ENCODE results near the gene FAM181A. TPM values are rescaled to one million over a fixed set of nuclear protein-coding genes. Genes with fewer than 3 reads are reported as not detected.

Gene FAM181A
- total RNA-seq, 1 donor from 2014 or later, result 14.7 TPM

- Mint-ChIP-seq H3K4me1 (peaks cover 39% of the 10 kb centered on the region), H3K9me3 (no peaks in the 10 kb centered on the region), H3K27ac (ENCODE audit: unreplicated experiment) (no peak overlapping the region), H3K36me3 (ENCODE audit: low read depth) (no peaks in the 10 kb centered on the region), H3K27me3 (ENCODE audit: low read depth) (no peaks in the 10 kb centered on the region), H3K4me3 (no peak overlapping the region)
- no peak for DNase-seq (ENCODE audit: low read depth, low spot score)
- no peak for TF ChIP-seq CTCF (conservative IDR thresholded peaks at IDR 0.05)
Observed at GRCh38 chr14:93898081-93898611, 29.0 kb upstream of the FAM181A start.

- no peak for TF ChIP-seq CTCF (conservative IDR thresholded peaks at IDR 0.05)
- no peak for DNase-seq (ENCODE audit: low read depth, low spot score)
- Mint-ChIP-seq H3K4me1 (peaks cover 38% of the 10 kb centered on the region), H3K27ac (ENCODE audit: unreplicated experiment) (no peak overlapping the region), H3K27me3 (ENCODE audit: low read depth) (peaks cover 2% of the 10 kb centered on the region), H3K4me3 (no peak overlapping the region), H3K36me3 (ENCODE audit: low read depth) (no peaks in the 10 kb centered on the region), H3K9me3 (no peaks in the 10 kb centered on the region)
Observed at GRCh38 chr14:93898731-93899130, 28.4 kb upstream of the FAM181A start.

GRCh38 chr14:93901813-93902212 is 25.3 kb upstream of the FAM181A start:
- H3K4me3 Mint-ChIP-seq, result no peak overlapping the region

GRCh38 chr14:93902619-93903307 is 24.4 kb upstream of the FAM181A start:
- Mint-ChIP-seq H3K9me3 (no peaks in the 10 kb centered on the region), H3K4me1 (peaks cover 40% of the 10 kb centered on the region), H3K36me3 (ENCODE audit: low read depth) (no peaks in the 10 kb centered on the region), H3K27ac (ENCODE audit: unreplicated experiment) (no peak overlapping the region), H3K4me3 (no peak overlapping the region), H3K27me3 (ENCODE audit: low read depth) (peaks cover 2% of the 10 kb centered on the region)
- no peak for DNase-seq (ENCODE audit: low read depth, low spot score)
- TF ChIP-seq CTCF (conservative IDR thresholded peaks at IDR 0.05), result no peak

More at GRCh38 chr14:93901813-93902212, 25.3 kb upstream of the FAM181A start:
- no peak for DNase-seq (ENCODE audit: low read depth, low spot score)
- H3K27ac Mint-ChIP-seq (ENCODE audit: unreplicated experiment), result no peak overlapping the region
- H3K4me1 Mint-ChIP-seq, result peaks cover 46% of the 10 kb centered on the region
- no peak for TF ChIP-seq CTCF (conservative IDR thresholded peaks at IDR 0.05)
- H3K27me3 Mint-ChIP-seq (ENCODE audit: low read depth), result peaks cover 2% of the 10 kb centered on the region
- H3K36me3 Mint-ChIP-seq (ENCODE audit: low read depth), result no peaks in the 10 kb centered on the region
- H3K9me3 Mint-ChIP-seq, result no peaks in the 10 kb centered on the region

- peak; percentile 49 for TF ChIP-seq CTCF (conservative IDR thresholded peaks at IDR 0.05)
- no peak overlapping the region for H3K4me3 Mint-ChIP-seq
- H3K9me3 Mint-ChIP-seq, result peaks cover 2% of the 10 kb centered on the region
- H3K36me3 Mint-ChIP-seq (ENCODE audit: low read depth), result no peaks in the 10 kb centered on the region
- peaks cover 39% of the 10 kb centered on the region for H3K4me1 Mint-ChIP-seq
- peaks cover 2% of the 10 kb centered on the region for H3K27me3 Mint-ChIP-seq (ENCODE audit: low read depth)
- DNase-seq (ENCODE audit: low read depth, low spot score), result peak; percentile 27
- H3K27ac Mint-ChIP-seq (ENCODE audit: unreplicated experiment), result no peak overlapping the region
Observed at GRCh38 chr14:93903342-93904184, 23.6 kb upstream of the FAM181A start.
